ENCODE results near the gene C11orf86.
"Not testable (repeated sequence)": the region's sequence is repeated elsewhere in the genome, so short reads cannot be mapped to it uniquely, and the experiment has no call there.

DNA sequence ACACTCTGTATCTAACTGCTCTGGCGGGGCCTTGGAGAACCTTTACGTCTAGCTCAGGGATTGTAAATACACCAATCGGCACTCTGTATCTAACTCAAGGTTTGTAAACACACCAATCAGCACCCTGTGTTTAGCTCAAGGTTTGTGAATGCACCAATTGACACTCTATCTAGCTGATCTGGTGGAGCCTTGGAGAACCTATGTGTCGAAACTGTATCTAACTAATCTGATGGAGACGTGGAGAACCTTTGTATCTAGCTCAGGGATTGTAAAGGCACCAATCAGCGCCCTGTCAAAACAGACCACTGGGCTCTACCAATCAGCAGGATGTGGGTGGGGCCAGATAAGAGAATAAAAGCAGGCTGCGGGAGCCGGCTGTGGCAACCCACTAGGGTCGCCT is 14.3 kb downstream of the C11orf86 start:
- TF ChIP-seq, protein P1, sequence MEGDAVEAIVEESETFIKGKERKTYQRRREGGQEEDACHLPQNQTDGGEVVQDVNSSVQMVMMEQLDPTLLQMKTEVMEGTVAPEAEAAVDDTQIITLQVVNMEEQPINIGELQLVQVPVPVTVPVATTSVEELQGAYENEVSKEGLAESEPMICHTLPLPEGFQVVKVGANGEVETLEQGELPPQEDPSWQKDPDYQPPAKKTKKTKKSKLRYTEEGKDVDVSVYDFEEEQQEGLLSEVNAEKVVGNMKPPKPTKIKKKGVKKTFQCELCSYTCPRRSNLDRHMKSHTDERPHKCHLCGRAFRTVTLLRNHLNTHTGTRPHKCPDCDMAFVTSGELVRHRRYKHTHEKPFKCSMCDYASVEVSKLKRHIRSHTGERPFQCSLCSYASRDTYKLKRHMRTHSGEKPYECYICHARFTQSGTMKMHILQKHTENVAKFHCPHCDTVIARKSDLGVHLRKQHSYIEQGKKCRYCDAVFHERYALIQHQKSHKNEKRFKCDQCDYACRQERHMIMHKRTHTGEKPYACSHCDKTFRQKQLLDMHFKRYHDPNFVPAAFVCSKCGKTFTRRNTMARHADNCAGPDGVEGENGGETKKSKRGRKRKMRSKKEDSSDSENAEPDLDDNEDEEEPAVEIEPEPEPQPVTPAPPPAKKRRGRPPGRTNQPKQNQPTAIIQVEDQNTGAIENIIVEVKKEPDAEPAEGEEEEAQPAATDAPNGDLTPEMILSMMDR (IDR thresholded peaks at IDR 0.05; ENCODE audit: insufficient read depth, low read depth, low read length): not testable (repeated sequence)
- not testable (repeated sequence) for TF ChIP-seq EZH2 (IDR thresholded peaks at IDR 0.05; ENCODE audit: insufficient read depth, low read length)
